HAP-1 (cell line): Measurements from ENCODE around the gene SLX1A.
"Not testable (repeated sequence)": the region's sequence is repeated elsewhere in the genome, so short reads cannot be mapped to it uniquely, and the experiment has no call there.

ENCODE experiments used
- DNase-seq, 2 experiments: peaks; one replicate each; pipeline ENCODE4 v3.0.0-alpha.2; 2016 to 2020; ENCODE audit warnings: low spot score in 2 of 2
- H3K27me3 ChIP-seq: fragments of 250-450 bp; sonication (Bioruptor Pico); 2 replicates; pipeline ENCODE4 v1.5.1; 2020; ENCODE audit warnings: low read depth, mild to moderate bottlenecking, moderate library complexity
- H3K36me3 ChIP-seq: fragments of 250-450 bp; sonication (Bioruptor Pico); replicated peaks from 2 replicates; pipeline ENCODE4 v1.5.1; 2020; ENCODE audit warnings: mild to moderate bottlenecking
- H3K4me1 ChIP-seq: fragments of 250-450 bp; sonication (Bioruptor Pico); 2 replicates; pipeline ENCODE4 v1.5.1; 2020; ENCODE audit warnings: mild to moderate bottlenecking
- H3K4me3 ChIP-seq: fragments of 250-450 bp; sonication (Bioruptor Pico); 2 replicates; pipeline ENCODE4 v1.5.1; 2020; ENCODE audit warnings: mild to moderate bottlenecking, moderate library complexity
- H3K9me3 ChIP-seq: fragments of 250-450 bp; sonication (Bioruptor Pico); 2 replicates; pipeline ENCODE4 v1.5.1; 2020; ENCODE audit warnings: mild to moderate bottlenecking, moderate library complexity
- in situ Hi-C: fragments of 300-500 bp; cut with MboI; formaldehyde crosslinking; loops from 3 replicates; pipeline ENCODE4 v1.14.3; 2020; ENCODE audit warnings: low sequenced_read_pairs, inconsistent platforms, mixed read lengths

Gene SLX1A

DNA sequence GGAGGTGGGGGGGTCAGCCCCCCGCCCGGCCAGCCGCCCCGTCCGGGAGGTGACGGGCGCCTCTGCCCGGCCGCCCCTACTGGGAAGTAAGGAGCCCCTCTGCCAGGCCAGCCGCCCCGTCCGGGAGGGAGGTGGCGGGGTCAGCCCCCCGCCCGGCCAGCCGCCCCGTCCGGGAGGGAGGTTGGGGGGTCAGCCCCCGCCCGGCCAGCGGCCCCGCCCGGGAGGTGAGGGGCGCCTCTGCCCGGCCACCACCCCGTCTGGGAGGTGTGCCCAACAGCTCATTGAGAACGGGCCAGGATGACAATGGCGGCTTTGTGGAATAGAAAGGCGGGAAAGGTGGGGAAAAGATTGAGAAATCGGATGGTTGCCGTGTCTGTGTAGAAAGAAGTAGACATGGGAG is 23.5 kb upstream of the SLX1A start:
- in situ Hi-C loops, DNase-seq, H3K36me3 ChIP-seq, H3K9me3 ChIP-seq, H3K4me3 ChIP-seq, H3K27me3 ChIP-seq, H3K4me1 ChIP-seq: not testable (repeated sequence)

DNA sequence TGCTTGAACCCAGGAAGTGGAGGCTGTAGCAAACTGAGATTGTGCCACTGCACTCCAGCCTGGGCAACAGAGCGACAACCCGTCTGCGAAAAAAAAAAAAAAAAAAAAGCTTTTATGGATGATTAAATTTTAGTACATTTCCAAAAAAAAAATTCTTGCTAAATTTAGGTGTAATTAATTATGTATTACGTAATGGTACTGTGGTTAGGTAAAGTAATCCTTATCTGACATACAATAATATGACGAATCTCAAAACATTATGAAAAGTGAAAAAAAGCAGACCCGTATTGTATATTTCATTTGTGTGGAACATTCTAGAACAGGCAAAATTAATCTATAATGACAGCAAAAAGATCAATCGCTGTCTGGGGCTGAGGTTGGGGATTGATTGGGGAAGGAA is 20.6 kb upstream of the SLX1A start:
- in situ Hi-C loops = no loop called here
- Histone ChIP-seq H3K4me3 (no peak overlapping the region), H3K36me3 (no peaks in the 10 kb centered on the region), H3K9me3 (no peaks in the 10 kb centered on the region), H3K27me3 (no peaks in the 10 kb centered on the region), H3K4me1 (no peaks in the 10 kb centered on the region)
- DNase-seq = no peak

DNA sequence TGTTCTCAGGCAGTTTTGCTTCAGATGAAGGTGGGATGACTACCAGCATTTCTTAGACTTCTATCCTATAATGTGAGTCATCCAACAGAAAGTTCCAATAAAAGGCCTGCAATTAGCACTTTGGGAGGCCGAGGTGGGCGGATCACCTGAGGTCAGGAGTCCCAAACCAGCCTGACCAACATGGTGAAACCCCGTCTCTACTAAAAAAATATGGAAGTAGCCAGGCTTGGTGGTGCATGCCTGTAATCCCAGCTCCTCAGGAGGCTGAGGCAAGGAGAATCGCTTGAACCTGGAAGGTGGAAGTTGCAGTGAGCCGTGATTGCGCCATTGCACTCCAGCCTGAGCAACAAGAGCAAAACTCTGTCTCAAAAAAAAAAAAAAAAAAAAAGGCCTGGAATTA is 16.8 kb upstream of the SLX1A start:
- DNase-seq, H3K27me3 ChIP-seq, H3K4me1 ChIP-seq, in situ Hi-C loops, H3K4me3 ChIP-seq, H3K36me3 ChIP-seq, H3K9me3 ChIP-seq: not testable (repeated sequence)

DNA sequence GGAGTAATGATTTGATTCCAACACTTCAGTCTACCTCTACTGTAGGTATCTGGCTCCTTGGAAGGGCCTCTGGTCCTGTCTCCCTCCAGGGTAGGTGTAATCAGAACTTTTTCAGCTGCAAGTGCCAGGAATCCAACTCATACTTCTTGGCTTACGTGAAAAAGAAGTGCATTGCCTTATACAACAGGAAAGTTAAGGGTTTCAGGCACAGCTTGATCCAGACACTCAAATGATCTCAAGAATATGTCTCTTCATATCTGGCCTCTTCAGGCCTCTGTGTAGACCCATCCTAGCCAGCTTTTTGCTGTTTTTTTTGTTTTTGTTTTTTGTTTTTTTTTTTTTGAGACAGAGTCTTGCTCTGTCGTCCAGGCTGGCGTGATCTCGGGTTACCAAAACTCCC is 14.5 kb upstream of the SLX1A start:
- Histone ChIP-seq H3K4me3 (no peak overlapping the region), H3K36me3 (no peaks in the 10 kb centered on the region), H3K27me3 (no peaks in the 10 kb centered on the region), H3K4me1 (peaks cover 6% of the 10 kb centered on the region), H3K9me3 (no peaks in the 10 kb centered on the region)
- DNase-seq = no peak
- in situ Hi-C loops = no loop called here

DNA sequence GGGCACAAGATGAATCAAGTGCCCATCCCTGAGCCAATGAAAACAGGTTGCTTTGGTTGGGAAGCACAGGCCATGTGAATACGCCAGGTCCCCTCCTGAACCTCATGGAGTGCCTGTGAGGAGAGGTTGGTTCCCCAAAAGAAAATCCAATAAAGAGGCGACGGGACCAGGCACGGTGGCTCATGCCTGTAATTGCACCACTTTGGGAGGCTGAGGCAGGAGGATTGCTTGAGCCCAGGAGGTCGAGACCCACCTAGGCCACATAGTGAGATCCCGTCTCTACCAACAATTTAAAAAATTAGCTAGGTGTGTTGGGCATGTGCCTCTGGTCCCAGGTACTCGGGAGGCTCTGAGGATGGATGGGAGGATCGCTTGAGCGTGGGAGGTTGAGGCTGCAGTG is 13.7 kb upstream of the SLX1A start:
- H3K36me3 ChIP-seq = no peaks in the 10 kb centered on the region
- H3K27me3 ChIP-seq = no peaks in the 10 kb centered on the region
- in situ Hi-C loops = no loop called here
- no peak overlapping the region for H3K4me3 ChIP-seq
- peaks cover 8% of the 10 kb centered on the region for H3K4me1 ChIP-seq
- no peak for DNase-seq
- no peaks in the 10 kb centered on the region for H3K9me3 ChIP-seq

DNA sequence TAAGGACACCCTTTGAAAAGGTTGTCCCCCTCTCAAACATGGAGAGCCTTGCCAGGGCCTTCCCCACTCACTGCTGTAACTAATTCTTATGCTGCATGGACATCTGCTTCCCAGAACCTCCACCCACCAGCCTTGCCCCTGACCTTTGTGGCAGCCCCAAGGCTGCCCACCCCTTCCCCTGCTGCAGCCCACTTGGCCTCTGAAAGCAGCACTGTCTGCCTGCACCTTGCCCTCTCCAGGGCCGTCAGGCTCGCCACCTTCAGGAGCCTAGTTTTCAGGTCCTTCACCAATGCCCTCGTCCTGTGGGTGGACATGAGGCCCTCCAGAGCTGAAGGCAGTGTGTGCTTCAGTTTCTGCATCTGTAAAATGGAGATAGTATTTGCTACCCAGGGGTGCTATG is 12.9 kb upstream of the SLX1A start:
- Histone ChIP-seq H3K4me1 (peaks cover 8% of the 10 kb centered on the region), H3K27me3 (no peaks in the 10 kb centered on the region), H3K36me3 (no peaks in the 10 kb centered on the region), H3K4me3 (no peak overlapping the region), H3K9me3 (no peaks in the 10 kb centered on the region)
- DNase-seq = no peak
- in situ Hi-C loops = no loop called here

DNA sequence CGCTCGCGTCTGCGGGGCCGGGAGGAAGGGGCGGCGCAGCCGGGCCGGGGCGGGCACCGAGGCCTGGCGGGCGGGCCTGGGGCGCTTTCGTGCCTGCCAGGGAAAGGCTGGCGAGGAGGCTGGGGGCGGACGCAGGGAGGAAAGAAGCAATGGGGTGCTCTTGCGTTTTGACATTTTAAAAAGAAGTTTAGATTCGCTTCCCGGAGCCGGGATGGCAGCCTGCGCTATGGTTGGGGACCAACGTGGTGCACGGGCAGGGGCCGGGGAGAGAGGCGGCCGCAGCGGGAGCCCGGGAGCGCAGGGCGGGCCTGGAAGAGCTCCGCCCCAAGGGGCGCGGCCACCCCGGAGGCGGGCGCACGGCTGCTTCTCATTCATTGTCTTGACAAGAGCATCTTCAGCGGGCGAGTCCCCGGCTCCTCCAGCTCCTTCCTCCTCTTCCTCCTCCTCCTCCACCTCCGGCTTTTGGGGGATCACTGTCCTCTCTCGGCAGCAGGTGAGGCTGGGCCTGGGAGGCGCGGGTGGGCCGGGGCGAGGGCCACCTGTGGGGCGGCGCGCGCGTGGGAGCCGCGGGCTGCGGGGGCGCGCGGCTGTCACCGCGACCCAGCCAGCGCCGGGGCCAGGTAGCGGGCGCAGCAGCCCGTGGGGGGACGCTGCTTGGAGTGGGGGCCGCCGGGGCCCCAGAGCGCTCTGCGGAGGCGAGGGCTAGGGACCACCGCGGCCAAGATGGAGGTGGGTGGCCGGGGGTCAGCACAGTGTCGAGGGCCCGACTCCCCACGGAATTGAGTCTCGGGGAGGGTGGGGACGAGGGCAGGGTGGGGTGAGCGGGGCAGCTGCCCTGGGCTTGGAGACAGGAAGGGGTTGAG is 10.2 kb upstream of the SLX1A start, which contains the start of gene CORO1A:
Gene CORO1A (plus strand): TSS at position 370 of the 863 bp plus-strand sequence. CDS start 1,608 bp downstream, outside the sequence.
- no peaks in the 10 kb centered on the region for H3K27me3 ChIP-seq
- peaks cover 6% of the 10 kb centered on the region for H3K36me3 ChIP-seq
- H3K4me1 ChIP-seq = peaks cover 8% of the 10 kb centered on the region
- no peaks in the 10 kb centered on the region for H3K9me3 ChIP-seq
- DNase-seq = peak; percentile 82 to 92
- in situ Hi-C loops = no loop called here
- H3K4me3 ChIP-seq = peak within 1 kb of the TSS; percentile 34

DNA sequence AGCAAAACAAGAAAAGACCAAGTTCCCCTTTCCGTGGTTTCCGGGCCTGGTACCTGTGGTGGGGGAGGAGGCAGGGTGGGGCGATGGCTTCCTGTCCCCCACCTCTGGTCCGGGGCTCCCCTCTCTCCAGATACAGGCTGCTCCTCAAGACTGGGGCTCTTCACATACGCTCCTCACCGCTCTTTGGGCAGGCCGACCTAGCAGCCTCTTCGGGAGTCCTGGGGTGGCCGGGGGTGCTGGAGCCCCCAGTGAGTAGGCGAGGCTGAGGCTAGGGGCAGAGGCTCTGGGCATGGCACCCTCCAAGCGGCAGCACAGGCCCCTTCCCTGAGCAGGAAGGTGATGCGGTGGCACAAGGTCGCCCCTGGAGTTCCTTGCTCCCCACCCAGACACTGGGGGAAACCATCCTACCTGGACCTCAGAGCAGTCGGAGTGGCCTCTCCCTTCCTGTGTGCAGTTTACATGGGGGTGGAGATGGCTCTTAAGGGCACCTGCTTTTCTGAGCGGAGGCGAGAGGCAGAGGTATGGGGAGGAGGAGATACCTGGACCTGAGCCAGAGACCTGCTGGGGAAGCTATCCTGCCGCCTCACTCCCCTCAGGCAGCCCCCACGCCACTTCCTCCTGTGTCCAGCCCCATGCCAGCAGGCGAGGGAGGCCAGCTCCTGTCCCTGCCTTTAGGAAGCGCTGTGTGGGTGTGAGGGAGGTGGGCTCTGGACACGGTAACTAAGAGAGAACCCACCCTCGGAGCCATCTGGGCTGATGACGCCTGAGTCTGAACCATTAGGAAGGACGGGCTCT is 9.4 kb upstream of the SLX1A start:
- in situ Hi-C loops = no loop called here
- DNase-seq = peak in 1 of 2 experiments; percentile 10
- Histone ChIP-seq H3K4me1 (peaks cover 8% of the 10 kb centered on the region), H3K4me3 (peak overlapping the region; percentile 34), H3K36me3 (peaks cover 6% of the 10 kb centered on the region), H3K27me3 (no peaks in the 10 kb centered on the region), H3K9me3 (no peaks in the 10 kb centered on the region)

DNA sequence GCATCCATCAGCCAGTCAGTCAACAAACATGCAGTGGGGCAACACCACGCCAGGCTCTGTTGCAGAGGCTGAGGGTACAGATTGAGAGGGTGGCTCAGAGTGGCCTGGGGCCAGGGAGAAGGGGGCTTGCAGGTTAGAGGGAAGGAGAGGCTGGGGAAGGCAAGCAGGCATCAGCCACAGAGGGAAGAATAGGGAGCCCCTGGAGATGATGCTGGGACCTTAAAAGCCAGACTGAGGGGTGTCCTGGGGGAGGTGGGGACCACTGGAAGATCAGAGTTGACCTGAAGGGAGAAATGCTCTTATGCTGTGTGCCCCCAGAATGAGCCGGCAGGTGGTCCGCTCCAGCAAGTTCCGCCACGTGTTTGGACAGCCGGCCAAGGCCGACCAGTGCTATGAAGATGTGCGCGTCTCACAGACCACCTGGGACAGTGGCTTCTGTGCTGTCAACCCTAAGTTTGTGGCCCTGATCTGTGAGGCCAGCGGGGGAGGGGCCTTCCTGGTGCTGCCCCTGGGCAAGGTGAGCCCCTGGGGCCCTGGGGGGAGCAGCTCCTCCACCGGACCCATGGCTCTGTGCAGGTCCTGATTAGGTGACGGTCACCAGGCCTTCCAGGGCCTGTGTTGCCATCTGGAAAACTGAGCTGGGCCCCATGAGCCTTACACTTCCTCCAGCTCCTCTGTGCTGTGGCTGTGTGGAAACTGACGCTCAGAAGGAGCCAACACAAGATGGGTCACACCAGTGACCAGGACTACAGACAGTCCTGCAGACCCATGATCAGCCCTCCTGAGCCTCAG is 8.6 kb upstream of the SLX1A start:
- no peaks in the 10 kb centered on the region for H3K9me3 ChIP-seq
- H3K4me1 ChIP-seq = peaks cover 8% of the 10 kb centered on the region
- H3K36me3 ChIP-seq = peaks cover 6% of the 10 kb centered on the region
- no peak overlapping the region for H3K4me3 ChIP-seq
- no peaks in the 10 kb centered on the region for H3K27me3 ChIP-seq
- no peak for DNase-seq
- in situ Hi-C loops = no loop called here

DNA sequence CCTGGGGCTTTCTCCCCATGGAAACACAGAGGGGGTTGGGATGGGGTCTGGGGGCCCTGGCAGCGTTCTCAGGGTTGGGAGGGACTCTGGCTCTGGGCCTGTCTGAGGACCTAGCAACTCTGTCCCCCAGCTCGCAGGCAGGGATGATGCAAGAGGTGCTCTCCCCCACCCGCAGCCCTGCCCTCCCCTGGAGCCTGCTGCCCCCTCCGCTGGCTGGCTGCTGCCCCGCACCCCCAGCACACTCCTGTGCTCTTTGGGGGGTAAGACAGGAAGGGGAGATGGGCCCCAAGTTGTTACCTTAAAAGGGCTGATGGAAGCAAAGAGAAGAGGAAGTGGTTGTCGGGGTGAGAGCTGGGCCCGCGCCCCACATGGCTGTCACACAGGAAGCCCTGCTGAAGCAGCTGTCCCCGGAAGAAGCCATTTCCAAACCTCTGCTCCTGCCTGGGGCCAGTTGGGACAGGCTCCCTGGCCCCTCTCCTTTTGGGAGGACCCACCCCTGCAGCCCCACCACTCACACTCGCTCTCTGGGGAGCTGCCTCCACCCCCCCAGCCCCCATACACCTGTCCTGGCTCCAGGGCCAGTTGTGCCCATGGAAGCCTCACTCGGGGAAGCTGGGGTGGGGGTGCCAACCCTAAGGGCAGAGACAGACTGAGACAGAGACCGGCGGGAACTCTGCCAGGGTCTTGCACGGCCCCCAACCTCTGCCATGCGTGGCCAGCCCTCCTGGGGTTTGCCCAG is 7.8 kb upstream of the SLX1A start:
- DNase-seq = no peak
- Histone ChIP-seq H3K36me3 (peaks cover 6% of the 10 kb centered on the region), H3K4me1 (peaks cover 8% of the 10 kb centered on the region), H3K27me3 (no peaks in the 10 kb centered on the region), H3K9me3 (no peaks in the 10 kb centered on the region), H3K4me3 (no peak overlapping the region)
- in situ Hi-C loops = no loop called here

DNA sequence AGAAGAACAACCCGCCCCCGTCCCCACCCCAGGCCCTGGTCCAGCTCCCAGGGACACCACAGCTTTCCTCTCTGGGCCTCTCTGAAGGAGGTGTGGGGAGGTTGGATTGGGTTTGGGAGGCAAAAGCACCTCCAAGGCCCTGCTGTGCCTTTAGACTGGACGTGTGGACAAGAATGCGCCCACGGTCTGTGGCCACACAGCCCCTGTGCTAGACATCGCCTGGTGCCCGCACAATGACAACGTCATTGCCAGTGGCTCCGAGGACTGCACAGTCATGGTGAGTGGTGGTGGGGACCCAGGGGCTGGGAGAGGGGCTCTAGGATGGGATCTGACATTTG is 7.3 kb upstream of the SLX1A start:
- H3K9me3 ChIP-seq = no peaks in the 10 kb centered on the region
- DNase-seq = no peak
- in situ Hi-C loops = no loop called here
- no peaks in the 10 kb centered on the region for H3K27me3 ChIP-seq
- H3K4me3 ChIP-seq = no peak overlapping the region
- peaks cover 6% of the 10 kb centered on the region for H3K36me3 ChIP-seq
- H3K4me1 ChIP-seq = peaks cover 8% of the 10 kb centered on the region

DNA sequence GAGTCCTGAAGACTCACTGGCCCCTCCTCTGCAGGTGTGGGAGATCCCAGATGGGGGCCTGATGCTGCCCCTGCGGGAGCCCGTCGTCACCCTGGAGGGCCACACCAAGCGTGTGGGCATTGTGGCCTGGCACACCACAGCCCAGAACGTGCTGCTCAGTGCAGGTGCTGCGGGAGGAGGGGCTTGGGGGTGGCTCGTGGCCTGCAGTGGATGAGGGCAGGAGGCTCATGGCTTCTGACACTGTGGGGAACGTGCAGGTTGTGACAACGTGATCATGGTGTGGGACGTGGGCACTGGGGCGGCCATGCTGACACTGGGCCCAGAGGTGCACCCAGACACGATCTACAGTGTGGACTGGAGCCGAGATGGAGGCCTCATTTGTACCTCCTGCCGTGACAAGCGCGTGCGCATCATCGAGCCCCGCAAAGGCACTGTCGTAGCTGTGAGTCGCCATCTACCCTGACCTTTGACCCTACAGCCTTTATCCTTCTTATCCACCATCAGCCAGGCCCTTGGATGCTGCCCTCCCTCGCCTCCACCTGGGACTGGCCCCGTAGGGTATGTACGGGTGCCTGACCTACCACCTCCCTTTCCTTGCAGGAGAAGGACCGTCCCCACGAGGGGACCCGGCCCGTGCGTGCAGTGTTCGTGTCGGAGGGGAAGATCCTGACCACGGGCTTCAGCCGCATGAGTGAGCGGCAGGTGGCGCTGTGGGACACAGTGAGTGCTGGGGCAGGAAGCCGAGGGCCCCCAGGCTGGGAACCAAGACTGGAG is 6.7 kb upstream of the SLX1A start:
- Histone ChIP-seq H3K4me3 (no peak overlapping the region), H3K9me3 (no peaks in the 10 kb centered on the region), H3K27me3 (no peaks in the 10 kb centered on the region), H3K36me3 (peaks cover 6% of the 10 kb centered on the region), H3K4me1 (peaks cover 8% of the 10 kb centered on the region)
- in situ Hi-C loops = no loop called here
- peak in 1 of 2 experiments; percentile 82 for DNase-seq

DNA sequence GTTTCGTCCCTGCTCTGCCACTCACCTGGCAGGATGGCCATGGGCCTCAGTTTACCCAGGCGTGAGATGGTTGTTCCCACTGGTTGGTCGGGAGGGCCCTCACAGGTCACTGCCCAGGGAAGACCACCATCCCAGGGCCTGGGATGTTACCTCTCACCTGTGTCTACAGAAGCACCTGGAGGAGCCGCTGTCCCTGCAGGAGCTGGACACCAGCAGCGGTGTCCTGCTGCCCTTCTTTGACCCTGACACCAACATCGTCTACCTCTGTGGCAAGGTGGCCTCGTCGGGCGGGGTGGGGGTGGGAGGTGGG is 6.2 kb upstream of the SLX1A start:
- Histone ChIP-seq H3K9me3 (no peaks in the 10 kb centered on the region), H3K27me3 (no peaks in the 10 kb centered on the region), H3K4me1 (peaks cover 8% of the 10 kb centered on the region), H3K36me3 (peaks cover 6% of the 10 kb centered on the region), H3K4me3 (no peak overlapping the region)
- in situ Hi-C loops = no loop called here
- no peak for DNase-seq
